ENCODE measurements around the gene CSAD.

The CSAD gene

DNA sequence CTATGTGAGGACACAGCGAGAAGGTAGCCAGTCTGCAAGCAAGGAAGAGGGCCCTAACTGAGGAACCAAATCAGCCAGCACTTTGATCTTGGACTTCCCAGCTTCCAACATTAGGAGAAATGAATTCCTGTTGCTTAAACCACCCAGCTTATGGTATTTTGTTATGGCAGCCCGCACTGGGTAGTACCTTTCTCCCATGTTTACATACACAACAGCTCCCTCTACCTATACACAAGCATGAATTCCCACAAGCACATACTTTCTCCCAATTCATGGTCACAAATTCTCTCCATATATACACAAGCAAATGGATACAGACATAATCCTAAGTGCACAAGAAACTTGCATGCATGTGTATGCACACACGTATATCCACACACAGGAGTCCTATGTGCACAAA, 19.0 kb upstream of the CSAD start:
- DNase-seq (ENCODE audit: low spot score), result no peak

GRCh38 chr12:53198486-53199110, 17.9 kb upstream of the CSAD start:
- no peak for DNase-seq (ENCODE audit: low spot score)

GRCh38 chr12:53197011-53197640, 16.4 kb upstream of the CSAD start:
- DNase-seq (ENCODE audit: low spot score), result no peak

GRCh38 chr12:53196486-53196885, 15.8 kb upstream of the CSAD start:
- no peak for DNase-seq (ENCODE audit: low spot score)

DNA sequence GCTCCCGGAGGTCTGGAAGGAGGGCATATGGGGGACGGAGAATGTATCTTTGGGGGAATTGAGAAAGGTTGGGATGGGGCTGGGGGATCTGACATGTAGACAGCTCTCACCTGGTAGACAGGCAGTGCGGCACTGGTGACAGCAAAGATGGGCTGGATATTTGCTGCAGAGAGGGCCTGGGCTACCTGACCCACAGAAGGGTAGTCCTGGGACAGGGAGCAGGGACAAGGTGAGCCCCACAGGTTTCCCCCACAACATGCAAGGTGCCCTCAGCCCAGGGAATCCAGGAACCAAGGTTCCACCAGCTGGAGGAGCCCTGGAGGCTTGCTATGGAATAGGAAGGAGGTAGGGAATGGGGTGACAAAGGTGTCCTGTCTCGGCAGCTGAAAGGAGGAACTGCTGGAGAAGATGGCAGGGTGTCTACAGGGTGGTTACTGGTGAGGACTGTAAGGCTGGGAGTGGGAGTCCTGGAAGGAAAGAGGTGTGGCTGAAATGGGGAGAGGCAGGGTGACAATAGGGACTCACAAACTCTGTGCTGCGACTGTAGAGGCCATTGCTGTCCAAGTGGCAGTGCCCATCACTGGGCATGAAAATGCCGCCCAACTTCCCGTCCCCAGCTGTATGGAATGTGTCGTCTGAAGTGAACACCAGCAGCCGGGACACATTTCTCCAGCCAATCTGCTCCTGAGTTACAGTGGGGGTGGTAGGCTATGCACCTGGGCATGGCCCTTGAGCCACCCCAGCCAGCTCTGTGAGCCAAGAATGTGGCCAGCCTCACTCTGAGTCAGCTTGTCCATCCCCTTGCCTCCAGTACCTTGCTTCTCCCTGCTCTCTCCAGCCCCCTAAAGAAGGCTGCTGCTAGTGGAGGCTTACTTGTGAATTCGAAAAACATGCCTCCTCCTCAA, 15.0 kb upstream of the CSAD start:
- no peak for DNase-seq (ENCODE audit: low spot score)

GRCh38 chr12:53194973-53195372, 14.2 kb upstream of the CSAD start:
- no peak for DNase-seq (ENCODE audit: low spot score)

DNA sequence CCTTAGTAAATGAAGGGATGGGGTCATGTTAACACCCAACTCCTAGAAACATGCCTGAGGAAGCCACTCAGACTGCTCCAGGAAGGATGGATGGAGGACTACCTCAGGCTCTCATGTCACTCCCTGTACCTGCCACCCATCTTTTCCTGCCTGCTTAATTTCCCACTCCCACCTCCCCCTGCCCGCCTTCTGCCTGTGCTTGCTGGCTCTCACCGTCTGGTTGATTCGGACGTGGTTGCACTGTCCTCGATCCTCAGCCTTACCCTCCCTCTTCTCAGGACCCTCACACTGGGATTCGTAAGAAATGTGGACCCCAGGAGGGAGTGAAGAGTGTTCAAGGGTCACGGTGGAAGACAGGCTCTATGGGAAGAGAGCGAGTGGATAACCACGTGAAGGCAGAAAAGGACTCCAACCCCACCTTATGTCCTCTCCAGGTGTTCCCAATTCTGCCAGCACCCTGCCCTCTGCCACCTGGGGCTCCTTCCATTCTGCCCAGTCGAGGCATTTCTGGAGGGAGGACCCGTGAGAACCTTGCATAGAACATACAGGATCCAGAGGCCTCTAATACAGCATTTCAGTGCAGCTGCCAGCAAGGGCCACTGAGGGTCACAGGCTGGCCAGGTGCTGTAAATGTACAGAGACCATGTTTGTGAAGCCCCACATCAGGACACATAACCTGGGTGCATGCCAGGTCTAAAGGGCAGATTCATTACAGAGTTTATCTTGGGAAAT, 13.4 kb upstream of the CSAD start:
- DNase-seq (ENCODE audit: low spot score), result no peak

- DNase-seq (ENCODE audit: low spot score), result no peak
Observed at GRCh38 chr12:53193040-53193439, 12.3 kb upstream of the CSAD start.

DNA sequence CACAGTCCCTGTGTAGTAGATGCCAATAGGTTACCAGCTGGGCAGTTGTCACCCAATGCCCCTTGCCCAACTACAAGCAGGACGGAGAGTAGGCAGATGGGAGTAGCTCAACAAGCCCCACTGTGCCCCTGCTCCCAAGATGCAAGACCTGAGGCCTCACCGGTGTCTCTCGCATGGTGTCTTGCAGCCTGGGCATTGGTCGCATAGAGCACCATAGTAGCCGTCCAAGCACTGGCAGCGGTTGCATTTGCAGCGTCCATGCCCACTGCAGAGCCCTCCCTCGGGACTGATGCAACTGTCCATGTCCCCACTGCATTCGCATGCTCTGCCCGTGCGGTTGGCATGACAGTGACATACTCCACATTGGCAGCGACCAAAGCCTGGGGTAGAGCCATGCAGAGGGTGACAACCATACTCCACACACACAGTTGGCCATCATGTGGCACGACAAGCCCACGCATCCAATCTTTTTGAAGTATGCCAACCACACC, 11.9 kb upstream of the CSAD start:
- DNase-seq (ENCODE audit: low spot score), result no peak

- no peak for DNase-seq (ENCODE audit: low spot score)
Observed at GRCh38 chr12:53191885-53192530, 11.3 kb upstream of the CSAD start.

DNA sequence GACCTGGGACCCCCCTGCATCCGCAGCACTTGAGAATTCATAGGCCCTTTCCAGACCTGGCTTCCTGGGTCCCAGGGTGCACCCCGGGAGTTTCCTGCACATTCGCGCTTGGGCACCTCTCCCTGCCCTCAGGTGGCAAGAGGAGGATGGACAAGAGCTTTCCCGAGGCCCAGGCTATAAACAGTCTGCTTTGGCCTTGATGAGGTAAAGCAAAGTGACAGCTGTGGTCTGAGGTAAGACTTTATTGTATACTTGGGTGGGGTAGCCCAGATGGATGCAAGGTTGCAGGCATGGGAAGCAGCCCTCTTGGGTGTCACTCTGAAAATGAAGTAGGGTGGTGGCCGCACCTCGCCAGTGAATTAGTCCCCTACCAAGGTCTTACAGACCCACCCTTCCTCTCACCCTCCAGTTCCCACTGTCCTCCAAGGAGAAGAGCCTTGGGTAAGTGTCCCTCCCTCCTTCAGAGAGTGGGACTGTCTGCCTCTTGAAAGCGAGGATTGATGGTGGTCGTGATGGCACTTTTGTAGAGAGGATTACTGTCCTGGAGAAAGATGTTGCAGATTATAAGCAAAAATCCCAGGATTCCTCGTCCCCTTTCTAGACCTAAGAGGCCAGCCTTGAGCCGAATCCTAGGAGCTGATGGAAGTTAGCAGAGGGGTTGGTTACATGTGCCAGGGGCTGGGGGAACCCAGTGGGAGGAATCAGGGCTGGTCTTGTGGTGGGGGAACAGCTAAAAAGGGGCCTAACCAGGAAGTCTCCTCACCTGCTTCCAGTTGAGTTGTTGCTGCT, 10.6 kb upstream of the CSAD start:
- DNase-seq (ENCODE audit: low spot score), result no peak

- peak; percentile 67 for DNase-seq (ENCODE audit: low spot score)
Observed at GRCh38 chr12:53190108-53190729, 9.5 kb upstream of the CSAD start.

DNA sequence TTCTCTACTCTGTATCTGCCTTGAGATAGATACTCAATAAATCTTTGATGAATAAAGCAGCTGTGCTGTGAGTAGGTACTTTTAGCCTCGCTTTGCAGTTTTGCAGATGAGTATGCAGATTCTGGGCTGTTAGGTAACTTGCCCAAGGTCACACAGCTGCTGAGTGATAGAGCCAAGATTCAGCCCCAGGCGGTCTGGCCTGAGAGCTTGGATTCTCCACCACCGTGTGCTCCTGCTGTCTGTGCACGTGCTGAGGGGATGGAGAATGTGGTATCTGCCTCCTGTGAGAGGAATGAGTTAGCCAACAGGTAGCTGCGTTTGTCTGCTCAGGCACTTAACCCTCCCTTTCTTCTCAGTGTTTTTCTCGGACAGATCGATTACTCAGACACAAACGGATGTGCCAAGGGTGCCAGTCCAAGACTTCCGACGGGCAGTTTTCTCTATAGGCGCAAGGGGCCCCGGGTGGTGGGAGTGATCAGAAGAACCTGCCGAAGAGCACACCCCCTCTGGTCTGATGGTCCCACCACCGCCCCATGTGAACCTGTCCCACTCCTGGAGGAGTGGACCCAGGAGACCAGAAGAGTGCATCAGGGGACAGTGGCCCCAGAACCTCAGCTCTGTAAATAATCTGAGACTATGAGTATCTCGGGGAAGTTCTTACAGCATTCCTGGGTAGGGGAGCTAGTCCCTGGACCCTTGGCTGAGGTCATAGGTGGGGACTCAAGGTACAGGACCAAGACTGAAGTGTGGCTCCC, 6.6 kb upstream of the CSAD start:
- no peak for DNase-seq (ENCODE audit: low spot score)

GRCh38 chr12:53186745-53187144, 6.0 kb upstream of the CSAD start:
- no peak for DNase-seq (ENCODE audit: low spot score)

GRCh38 chr12:53185582-53186153, 4.9 kb upstream of the CSAD start:
- no peak for DNase-seq (ENCODE audit: low spot score)

DNA sequence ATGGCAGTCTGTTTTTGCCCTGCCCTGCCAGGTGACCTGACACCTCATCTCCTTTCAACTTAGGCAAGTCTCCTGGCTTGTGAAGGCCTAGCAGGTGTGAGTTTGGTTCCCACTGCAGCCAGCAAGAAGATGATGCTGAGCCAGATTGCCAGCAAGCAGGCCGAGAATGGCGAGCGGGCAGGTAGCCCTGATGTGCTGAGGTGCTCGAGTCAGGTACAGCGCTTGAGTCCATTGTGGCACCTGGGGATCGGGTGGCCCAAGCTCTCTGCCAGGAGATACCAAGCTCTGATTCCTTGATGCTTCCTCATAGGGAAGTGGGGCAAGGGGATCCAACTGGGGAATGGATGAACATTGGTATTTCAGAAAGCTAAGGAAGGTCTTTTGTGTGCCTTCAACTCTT, 4.1 kb upstream of the CSAD start:
- no peak for DNase-seq (ENCODE audit: low spot score)

DNA sequence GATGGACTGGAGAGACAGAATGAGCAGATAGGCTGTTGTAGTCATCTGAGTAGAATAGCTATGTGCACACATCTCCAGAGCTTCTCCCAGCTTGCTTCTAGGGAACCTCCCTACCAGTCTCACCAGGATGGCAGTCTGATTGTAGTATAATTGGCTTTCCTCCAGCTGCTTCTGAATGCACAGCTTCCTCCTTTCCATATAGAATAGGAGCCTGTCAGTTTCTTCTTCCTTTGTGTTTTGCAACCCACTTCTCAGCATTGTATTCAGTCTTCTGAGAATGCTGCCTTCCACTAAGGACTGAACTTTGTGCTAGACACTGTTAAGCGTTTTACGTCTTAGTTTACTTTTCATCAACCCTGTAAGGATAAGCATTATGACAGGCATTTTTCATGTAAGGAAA, 2.2 kb upstream of the CSAD start:
- DNase-seq (ENCODE audit: low spot score), result no peak

- DNase-seq (ENCODE audit: low spot score), result no peak
Observed at GRCh38 chr12:53181935-53182334, 1.2 kb upstream of the CSAD start.

DNA sequence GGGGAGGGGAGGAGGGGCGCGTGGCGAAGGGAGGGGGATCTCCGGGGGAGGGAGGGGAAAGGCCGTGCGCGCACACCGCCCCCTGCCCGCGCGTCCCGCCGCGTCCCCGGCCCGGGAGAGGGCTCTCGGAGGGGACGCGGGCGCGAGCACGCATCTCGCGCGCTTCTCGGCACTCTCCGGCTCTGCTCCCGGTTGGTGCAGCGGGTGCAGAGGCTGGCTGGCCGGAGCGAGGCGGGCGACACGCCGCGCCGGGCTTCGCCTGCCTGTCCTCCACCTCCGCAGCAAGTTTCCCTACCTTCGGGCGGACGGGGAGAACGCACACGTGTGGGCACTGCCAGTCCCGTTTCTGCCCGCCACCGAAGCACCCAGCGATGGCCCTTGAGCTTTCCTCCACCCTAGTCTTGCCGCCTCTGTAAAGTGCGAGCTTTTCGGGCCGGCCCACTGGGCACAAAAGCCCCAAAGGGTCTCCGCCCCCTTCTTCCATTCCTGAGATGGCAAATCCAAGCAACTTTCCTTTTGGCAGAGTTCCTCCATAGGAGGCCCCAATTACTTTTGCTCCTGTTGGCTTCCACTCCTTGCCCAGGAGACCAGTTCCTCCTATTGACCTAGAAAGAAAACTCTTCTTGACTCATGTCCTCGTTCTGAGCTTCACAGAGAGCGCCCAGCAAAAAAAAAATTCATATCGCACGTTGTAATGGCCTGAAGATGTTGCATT, 363 bp upstream of the CSAD start:
- DNase-seq (ENCODE audit: low spot score), result peak; percentile 89
